Measurements from ENCODE around the gene ITFG1.
"Not testable (repeated sequence)": the region's sequence is repeated elsewhere in the genome, so short reads cannot be mapped to it uniquely, and the experiment has no call there.

Gene ITFG1

GRCh38 chr16:47143677-47144558 is 316.9 kb downstream of the ITFG1 start, which contains the start of gene NETO2:
Gene NETO2 (minus strand): TSS chr16:47143945. CDS start chr16:47143612, 333 bp downstream.
- DNase-seq: peak; percentile 51 to 68

GRCh38 chr16:47142821-47143676 is 317.8 kb downstream of the ITFG1 start:
- DNase-seq: peak; percentile 61 to 69

GRCh38 chr16:47142486-47142820 is 318.4 kb downstream of the ITFG1 start:
- DNase-seq: peak in 1 of 2 donors; percentile 15

- peak; percentile 86 to 89 for DNase-seq
Measured at GRCh38 chr16:47141773-47142485, 318.9 kb downstream of the ITFG1 start.

- no peak for DNase-seq
Measured at GRCh38 chr16:47140686-47141085, 320.2 kb downstream of the ITFG1 start.

GRCh38 chr16:47139561-47140185 is 321.2 kb downstream of the ITFG1 start:
- DNase-seq: no peak

- DNase-seq: not testable (repeated sequence)
Measured at GRCh38 chr16:47137925-47138324, 322.9 kb downstream of the ITFG1 start.

GRCh38 chr16:47136099-47136842 is 324.6 kb downstream of the ITFG1 start:
- DNase-seq: peak in 1 of 2 donors; percentile 27

GRCh38 chr16:47134550-47134949 is 326.3 kb downstream of the ITFG1 start:
- no peak for DNase-seq

- DNase-seq: no peak
Measured at GRCh38 chr16:47132308-47132707, 328.6 kb downstream of the ITFG1 start.

GRCh38 chr16:47129755-47130435 is 331.0 kb downstream of the ITFG1 start:
- no peak for DNase-seq

GRCh38 chr16:47127541-47127940 is 333.3 kb downstream of the ITFG1 start:
- DNase-seq: no peak

- DNase-seq: no peak
Measured at GRCh38 chr16:47125757-47126156, 335.1 kb downstream of the ITFG1 start.

GRCh38 chr16:47113130-47113529 is 347.7 kb downstream of the ITFG1 start:
- DNase-seq: no peak

- DNase-seq: no peak
Measured at GRCh38 chr16:47110939-47111338, 349.9 kb downstream of the ITFG1 start.

GRCh38 chr16:47109361-47109760 is 351.5 kb downstream of the ITFG1 start:
- DNase-seq: no peak
